Fibroblast of the conjunctiva (primary cell): ENCODE results near the gene RHOT2.

ENCODE experiments used
- DNase-seq: peaks from one replicate; pipeline ENCODE4 v3.0.0-alpha.2; 2010; ENCODE audit warnings: low read depth

RHOT2 gene

GRCh38 chr16:700684-701584 lies 33.0 kb downstream of the RHOT2 start:
- no peak for DNase-seq

GRCh38 chr16:702341-702740 lies 34.4 kb downstream of the RHOT2 start:
- DNase-seq: no peak

- DNase-seq: no peak
These were observed 35.5 kb downstream of the RHOT2 start for GRCh38 chr16:703406-703805.

- no peak for DNase-seq
These were observed 36.1 kb downstream of the RHOT2 start for GRCh38 chr16:704047-704446.

- no peak for DNase-seq
These were observed 36.8 kb downstream of the RHOT2 start for GRCh38 chr16:704552-705380.

GRCh38 chr16:705431-706188 lies 37.7 kb downstream of the RHOT2 start, which contains the start of gene FBXL16:
FBXL16 (minus strand) TSS chr16:705801; CDS start chr16:697405, 8,396 bp downstream.
- DNase-seq: no peak

GRCh38 chr16:706189-707061 lies 38.5 kb downstream of the RHOT2 start:
- no peak for DNase-seq

GRCh38 chr16:707062-707538 lies 39.2 kb downstream of the RHOT2 start:
- DNase-seq: no peak

GRCh38 chr16:708019-708418 lies 40.1 kb downstream of the RHOT2 start:
- no peak for DNase-seq

GRCh38 chr16:708959-709358 lies 41.0 kb downstream of the RHOT2 start:
- DNase-seq: no peak

GRCh38 chr16:709566-710499 lies 41.9 kb downstream of the RHOT2 start:
- DNase-seq: peak; percentile 49

- DNase-seq: no peak
These were observed 42.7 kb downstream of the RHOT2 start for GRCh38 chr16:710500-711075.

- DNase-seq: no peak
These were observed 43.2 kb downstream of the RHOT2 start for GRCh38 chr16:711084-711483.

- DNase-seq: peak; percentile 32
These were observed 43.8 kb downstream of the RHOT2 start for GRCh38 chr16:711548-712320.

GRCh38 chr16:712740-713250 lies 44.9 kb downstream of the RHOT2 start:
- peak; percentile 73 for DNase-seq

- no peak for DNase-seq
These were observed 46.1 kb downstream of the RHOT2 start for GRCh38 chr16:714079-714478.

- DNase-seq: peak; percentile 48
These were observed 46.9 kb downstream of the RHOT2 start, which contains the start of gene METRN for GRCh38 chr16:714558-715476. METRN (plus strand) TSS chr16:715118; CDS start chr16:715290, 172 bp downstream.
